ENCODE results near the gene CDX1.
A peak's percentile ranks its signal among the peaks of the same experiment; 100 is the strongest.
"Not testable (repeated sequence)": the region's sequence is repeated elsewhere in the genome, so short reads cannot be mapped to it uniquely, and the experiment has no call there.

The CDX1 gene

GRCh38 chr5:150210644-150211043 is 44.1 kb downstream of the CDX1 start:
- DNase-seq: no peak

DNA sequence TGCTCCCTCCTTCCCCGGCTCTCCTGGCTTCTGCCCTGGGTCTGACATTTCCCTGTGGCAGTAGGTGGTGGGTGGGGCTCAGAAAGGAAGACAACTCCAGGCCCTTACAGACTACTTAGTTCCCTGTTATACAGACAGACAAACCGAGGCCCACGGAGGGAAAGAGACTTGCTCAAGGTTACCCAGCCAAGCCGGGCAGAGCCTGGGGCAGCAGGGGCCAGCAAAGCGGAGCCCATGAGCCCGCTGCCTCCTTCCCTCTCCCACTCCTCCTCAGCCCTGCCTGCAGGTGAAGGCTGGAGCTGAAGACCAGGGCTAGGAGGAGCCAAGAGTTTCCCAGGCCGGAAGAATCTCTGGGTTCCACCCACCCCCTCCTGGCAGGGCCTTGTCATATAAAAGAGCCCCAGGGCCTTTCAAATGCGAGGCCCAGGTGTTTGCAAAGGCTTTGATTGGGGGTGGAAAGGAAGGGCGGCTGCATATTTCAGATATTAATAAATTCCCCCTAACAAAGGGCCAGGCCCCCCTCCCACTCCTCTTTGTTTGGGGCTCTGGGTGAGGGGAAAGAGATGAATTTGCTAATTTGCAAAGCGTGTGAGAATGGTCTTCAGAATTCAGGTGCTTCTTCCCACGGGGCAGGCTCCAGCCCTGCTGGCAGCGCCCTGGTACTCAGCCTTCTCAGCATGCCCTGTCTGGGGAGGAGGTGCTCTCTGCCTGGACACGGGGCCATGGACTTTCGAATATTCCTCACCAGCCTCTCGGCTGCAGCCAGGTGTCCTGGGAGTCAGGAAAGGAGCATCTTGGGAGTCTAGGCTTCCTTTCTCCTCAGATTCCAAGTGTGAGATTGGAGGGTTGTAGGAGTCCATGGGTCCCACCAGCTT is 44.8 kb downstream of the CDX1 start:
- no peak for DNase-seq

DNA sequence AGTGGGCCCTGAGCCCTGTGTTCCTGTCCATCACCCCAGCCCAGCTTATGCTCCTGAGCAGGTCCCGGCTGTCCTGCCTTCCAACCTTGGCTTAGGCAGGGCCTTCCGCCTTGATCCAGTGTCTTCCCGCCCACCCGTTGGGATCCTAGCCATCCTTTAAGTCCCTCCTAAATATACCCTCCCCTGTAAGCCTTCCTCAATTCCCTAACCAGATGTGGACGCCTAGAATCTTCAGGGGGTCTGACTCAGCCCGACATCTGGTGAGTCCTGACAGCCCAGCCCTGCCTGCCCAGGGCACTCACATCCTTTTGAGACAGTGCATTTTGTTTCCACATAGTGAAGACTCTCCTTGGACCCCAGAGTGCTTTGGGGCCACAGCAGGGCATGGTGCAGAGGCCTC is 47.0 kb downstream of the CDX1 start:
- no peak for DNase-seq

DNA sequence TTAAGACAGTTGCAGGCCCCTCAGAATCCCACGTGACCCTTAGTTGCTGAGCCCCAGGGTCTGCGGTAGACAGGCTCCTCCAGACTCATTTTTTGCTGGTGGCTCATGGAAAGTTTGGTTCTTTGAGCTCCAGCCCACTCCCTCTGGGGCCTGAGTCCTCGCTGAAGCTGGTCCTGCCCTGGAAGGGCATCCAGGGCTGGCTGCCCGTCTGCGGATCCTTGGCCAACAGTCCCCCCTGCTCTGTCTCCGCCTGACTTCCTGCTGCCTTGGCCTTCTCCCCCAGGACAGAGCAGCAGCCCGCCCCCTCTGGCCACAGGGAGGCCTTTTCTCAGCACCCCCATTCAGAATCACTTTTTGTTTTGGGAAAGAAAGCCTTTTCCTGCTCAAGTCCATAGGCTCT is 47.7 kb downstream of the CDX1 start:
- no peak for DNase-seq

- DNase-seq: no peak
Observed at GRCh38 chr5:150215979-150216944, 49.7 kb downstream of the CDX1 start.

DNA sequence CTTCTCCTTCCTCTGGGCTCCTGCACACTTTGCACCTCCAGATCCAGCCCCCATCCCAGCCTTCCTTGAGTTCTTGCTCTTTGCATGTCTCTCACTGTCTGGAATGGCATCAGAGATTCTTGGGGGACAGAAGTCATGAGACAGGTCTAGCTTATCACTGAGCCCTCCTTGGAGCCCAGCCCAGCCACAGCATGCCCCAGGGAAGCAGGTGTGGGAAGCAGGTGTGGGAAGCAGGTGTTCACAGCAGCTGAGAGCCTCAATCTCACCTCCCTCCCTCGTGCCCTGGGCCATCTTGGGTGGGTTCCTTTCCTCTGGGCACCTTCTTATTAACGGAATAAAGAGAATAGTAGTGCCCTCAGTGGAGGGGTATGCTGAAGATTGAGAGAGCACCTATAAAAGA is 50.5 kb downstream of the CDX1 start:
- no peak for DNase-seq

- peak; percentile 77 for DNase-seq
Observed at GRCh38 chr5:150217873-150218692, 51.5 kb downstream of the CDX1 start.

DNA sequence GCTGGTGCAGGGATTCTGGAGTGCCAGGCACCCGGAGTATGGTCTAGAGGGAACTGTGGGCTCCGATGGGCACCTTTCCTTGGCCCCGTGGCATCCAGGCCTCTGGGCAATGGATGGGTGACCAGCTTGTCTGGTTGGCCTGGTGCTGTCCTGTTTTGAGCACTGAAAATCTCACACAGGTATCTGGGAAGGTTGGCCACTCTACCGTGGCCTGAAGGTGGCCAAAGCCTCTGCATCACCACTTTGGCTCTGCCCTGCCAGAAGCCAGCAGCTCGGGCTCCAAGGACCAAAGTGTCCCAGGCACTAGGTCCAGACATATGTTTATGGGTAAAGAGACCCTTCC is 52.1 kb downstream of the CDX1 start:
- no peak for DNase-seq

DNA sequence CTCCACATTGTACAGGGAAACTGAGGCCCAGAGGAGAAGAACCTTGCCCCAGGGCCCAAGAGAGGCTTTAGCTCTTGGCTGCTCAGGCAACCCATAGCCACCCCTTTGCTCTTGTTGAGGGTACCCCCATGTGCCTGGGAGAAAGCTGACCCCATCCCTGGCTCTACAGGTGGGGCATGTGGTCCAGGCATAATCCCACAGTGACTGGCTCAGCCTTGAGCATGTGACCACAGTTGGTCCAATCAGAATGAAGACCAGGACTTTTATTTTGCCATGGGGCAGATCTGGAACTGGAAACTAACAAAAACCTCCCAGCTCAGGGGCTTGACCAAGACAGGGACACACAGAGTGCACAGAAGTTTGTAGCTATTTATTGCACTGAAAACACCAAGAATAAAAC is 52.6 kb downstream of the CDX1 start:
- no peak for DNase-seq

DNA sequence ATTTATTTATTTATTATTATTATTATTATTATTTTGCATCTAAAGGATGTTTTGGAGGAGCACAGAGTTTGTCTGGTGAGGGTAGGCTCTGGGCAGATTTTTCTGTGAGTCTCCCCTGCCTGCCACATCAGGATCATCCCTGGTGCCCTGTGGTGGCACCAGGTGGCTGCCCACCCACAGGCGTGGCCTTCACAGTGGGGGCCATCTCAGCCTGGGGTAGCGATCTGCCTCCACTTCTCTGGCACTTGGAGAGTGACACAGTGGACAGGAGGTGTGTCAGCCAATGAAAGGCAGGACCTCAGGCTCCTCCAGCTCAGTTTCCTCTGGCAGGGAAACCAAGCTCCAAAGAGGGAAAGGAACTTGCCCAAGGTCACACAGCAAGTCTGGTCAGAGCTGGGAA is 53.3 kb downstream of the CDX1 start:
- DNase-seq: no peak

DNA sequence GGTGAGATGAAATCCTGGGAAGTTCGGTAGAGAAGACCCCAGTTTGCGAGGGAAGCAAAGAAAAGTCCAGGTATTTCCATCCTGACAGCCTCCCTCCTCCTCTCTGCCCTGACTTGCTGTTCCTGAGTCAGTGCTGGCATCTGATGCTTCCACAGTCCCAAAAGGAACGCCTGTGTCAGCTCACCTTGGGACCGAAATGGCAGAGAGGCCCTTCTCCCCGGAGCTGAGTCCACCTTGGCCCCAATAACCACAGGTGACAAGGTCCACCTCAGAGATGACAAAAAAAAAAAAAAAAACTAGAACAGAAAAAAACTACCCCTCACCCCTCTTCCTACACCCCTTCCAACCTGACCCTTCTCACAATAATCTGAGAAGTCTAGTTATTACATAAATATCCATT is 54.9 kb downstream of the CDX1 start:
- DNase-seq: no peak

GRCh38 chr5:150222906-150223305 is 56.3 kb downstream of the CDX1 start:
- DNase-seq: no peak

DNA sequence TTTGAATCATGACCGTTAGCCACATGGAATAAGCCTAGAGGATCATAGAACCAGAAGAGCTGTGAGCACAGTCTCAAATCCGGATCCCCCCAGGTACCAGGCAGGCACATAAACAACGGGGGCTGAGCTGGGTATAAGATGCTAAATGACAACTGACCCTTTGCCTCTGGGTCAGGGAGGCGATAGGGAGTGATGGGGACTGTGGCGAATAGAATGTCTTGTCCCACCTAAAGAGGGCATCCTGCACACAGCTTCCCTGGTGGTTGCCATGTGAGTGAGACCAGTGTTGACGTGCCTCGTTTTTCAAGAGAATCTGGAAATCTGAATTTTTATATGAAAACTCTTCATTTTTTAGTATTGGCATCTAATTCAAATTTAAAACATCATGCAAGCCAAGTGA is 56.9 kb downstream of the CDX1 start:
- no peak for DNase-seq

DNA sequence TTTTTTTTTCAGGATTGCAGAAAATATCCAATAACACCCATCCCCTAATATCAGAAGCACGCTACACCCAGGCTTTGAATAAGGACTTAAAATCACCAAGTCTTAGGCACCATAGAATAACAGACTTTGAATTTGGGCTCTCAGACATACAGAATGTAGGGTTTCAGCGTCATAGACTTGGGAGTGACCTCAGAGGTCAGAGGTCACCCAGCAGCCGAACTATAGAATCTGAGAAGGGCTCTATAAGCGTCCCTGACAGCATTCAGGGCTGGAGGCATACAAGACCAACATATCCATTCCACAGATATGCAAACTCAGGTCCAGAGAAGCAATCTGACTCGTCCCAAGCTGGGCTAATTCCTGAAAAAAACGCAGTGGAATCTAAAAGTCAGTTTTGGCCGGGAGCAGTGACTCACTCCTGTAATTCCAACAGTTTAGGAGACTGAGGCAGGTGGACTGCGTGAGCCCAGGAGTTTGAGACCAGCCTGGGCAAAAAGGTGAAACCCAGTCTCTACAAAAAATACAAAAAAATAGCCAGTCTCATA is 58.0 kb downstream of the CDX1 start:
- DNase-seq: no peak

- DNase-seq: no peak
Observed at GRCh38 chr5:150227036-150227435, 60.5 kb downstream of the CDX1 start.

DNA sequence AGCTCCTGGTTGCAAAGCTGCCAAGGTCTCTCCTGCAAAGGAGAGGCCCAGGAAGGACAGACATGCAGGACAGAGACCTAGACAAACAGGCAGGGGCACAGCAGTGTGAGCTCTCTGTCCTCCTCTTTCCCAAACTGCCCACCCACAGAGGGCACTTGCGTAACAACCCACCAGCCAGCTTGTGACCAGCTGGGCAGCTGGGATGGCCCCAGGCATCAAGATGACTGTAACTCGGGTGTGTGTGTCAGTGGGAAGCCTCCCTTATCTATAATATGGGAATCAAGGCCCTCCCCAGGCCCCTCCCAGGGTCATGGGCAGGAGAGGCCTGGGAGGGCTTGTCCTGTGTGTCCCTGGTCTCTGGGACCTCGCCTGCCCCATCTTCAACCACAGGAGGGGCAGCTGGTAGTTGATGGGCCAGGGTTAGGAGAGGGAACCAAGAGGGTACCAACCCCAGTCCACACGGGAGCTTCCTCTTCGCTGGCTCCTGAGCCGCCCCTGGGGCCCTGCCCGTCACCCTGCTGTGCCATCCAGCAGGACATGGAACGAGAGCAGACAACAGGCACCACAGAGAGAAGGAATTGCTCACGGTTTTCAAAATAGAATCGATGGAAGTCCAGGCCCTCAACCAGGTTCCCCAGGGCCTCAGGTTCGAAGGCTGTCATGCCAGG is 61.2 kb downstream of the CDX1 start:
- no peak for DNase-seq

- DNase-seq: no peak
Observed at GRCh38 chr5:150229571-150229970, 63.0 kb downstream of the CDX1 start.

DNA sequence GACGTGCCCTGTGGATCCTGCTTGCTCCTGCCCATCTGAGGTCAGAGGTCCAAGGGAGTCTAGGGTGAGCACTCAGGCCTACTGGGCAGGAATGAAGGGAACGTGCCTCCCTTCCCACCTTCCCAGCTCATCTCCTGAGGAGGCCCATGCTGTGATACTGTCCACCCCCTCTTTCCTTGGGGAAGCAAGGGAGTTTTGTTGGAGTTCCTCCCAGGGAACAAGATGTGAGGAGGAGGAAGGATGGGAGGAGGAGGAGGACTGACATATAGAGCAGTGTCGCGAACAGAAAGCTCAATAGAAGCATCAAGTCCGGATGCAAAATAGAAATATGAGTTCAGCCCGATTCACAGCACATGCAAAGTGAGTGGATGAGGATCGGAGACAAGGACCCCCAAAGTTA is 64.3 kb downstream of the CDX1 start:
- DNase-seq: no peak

- not testable (repeated sequence) for DNase-seq
Observed at GRCh38 chr5:150233706-150234105, 67.1 kb downstream of the CDX1 start.
